GM18519 (cell line): ENCODE data around the gene SH3BP5.

Experiments used
- ATAC-seq: cut with Tn5 transposase; IDR thresholded peaks from one replicate; pipeline ENCODE4 v1.9.1; 2021; ENCODE audit warnings: mild to moderate bottlenecking, moderate library complexity; ENCODE audit not compliant: unreplicated experiment, low FRiP score

Gene SH3BP5

GRCh38 chr3:15261274-15261673 lies 71.1 kb downstream of the SH3BP5 start:
- ATAC-seq: no peak

GRCh38 chr3:15260531-15260930 lies 71.9 kb downstream of the SH3BP5 start:
- no peak for ATAC-seq

- no peak for ATAC-seq
Observed at GRCh38 chr3:15258720-15259119, 73.7 kb downstream of the SH3BP5 start.

GRCh38 chr3:15256861-15257341 lies 75.5 kb downstream of the SH3BP5 start:
- no peak for ATAC-seq

- ATAC-seq: no peak
Observed at GRCh38 chr3:15255215-15255614, 77.2 kb downstream of the SH3BP5 start.

GRCh38 chr3:15253023-15253697 lies 79.2 kb downstream of the SH3BP5 start:
- ATAC-seq: no peak

GRCh38 chr3:15246186-15246585 lies 86.2 kb downstream of the SH3BP5 start:
- ATAC-seq: no peak

GRCh38 chr3:15243822-15244482 lies 88.4 kb downstream of the SH3BP5 start:
- ATAC-seq: no peak

GRCh38 chr3:15241341-15241740 lies 91.0 kb downstream of the SH3BP5 start:
- ATAC-seq: no peak

GRCh38 chr3:15229262-15229661 lies 103.1 kb downstream of the SH3BP5 start:
- no peak for ATAC-seq

- ATAC-seq: no peak
Observed at GRCh38 chr3:15228147-15228546, 104.2 kb downstream of the SH3BP5 start.

GRCh38 chr3:15223685-15224572 lies 108.5 kb downstream of the SH3BP5 start:
- ATAC-seq: no peak

GRCh38 chr3:15221574-15222217 lies 110.7 kb downstream of the SH3BP5 start:
- ATAC-seq: no peak

GRCh38 chr3:15220661-15221060 lies 111.7 kb downstream of the SH3BP5 start:
- ATAC-seq: no peak

GRCh38 chr3:15220056-15220455 lies 112.3 kb downstream of the SH3BP5 start:
- no peak for ATAC-seq

- no peak for ATAC-seq
Observed at GRCh38 chr3:15218689-15219088, 113.7 kb downstream of the SH3BP5 start.

- ATAC-seq: no peak
Observed at GRCh38 chr3:15217841-15218267, 114.5 kb downstream of the SH3BP5 start.

- ATAC-seq: no peak
Observed at GRCh38 chr3:15217011-15217671, 115.2 kb downstream of the SH3BP5 start.

GRCh38 chr3:15216501-15216900 lies 115.9 kb downstream of the SH3BP5 start:
- no peak for ATAC-seq

GRCh38 chr3:15215996-15216395 lies 116.4 kb downstream of the SH3BP5 start:
- ATAC-seq: no peak
